GM12875 (cell line): ENCODE measurements around the gene NIT1.

ENCODE experiments used
- H3K4me3 ChIP-seq: one replicate; pipeline ENCODE4 v1.5.1; 2011; ENCODE audit warnings: low read depth, low read length, control low read depth
- CTCF ChIP-seq: IDR thresholded peaks from 2 replicates; pipeline ENCODE4 v1.5.1; 2011; ENCODE audit warnings: low read depth, mild to moderate bottlenecking, control low read depth, inconsistent platforms, low read length, moderate library complexity, borderline replicate concordance; ENCODE audit not compliant: insufficient read depth

NIT1 gene

GRCh38 chr1:161080441-161081405 is 37.2 kb upstream of the NIT1 start:
- no peak for TF ChIP-seq CTCF

GRCh38 chr1:161081519-161081918 is 36.4 kb upstream of the NIT1 start:
- TF ChIP-seq CTCF = no peak
- H3K4me3 ChIP-seq = no peak overlapping the region

More at GRCh38 chr1:161080441-161081405, 37.2 kb upstream of the NIT1 start:
- H3K4me3 ChIP-seq = no peak overlapping the region

- H3K4me3 ChIP-seq = no peak overlapping the region
- TF ChIP-seq CTCF = no peak
Observed at GRCh38 chr1:161082483-161082882, 35.4 kb upstream of the NIT1 start.

GRCh38 chr1:161082996-161083747 is 34.7 kb upstream of the NIT1 start:
- H3K4me3 ChIP-seq = no peak overlapping the region
- no peak for TF ChIP-seq CTCF

GRCh38 chr1:161083748-161084596 is 33.9 kb upstream of the NIT1 start:
- TF ChIP-seq CTCF = no peak
- H3K4me3 ChIP-seq = no peak overlapping the region

- H3K4me3 ChIP-seq = no peak overlapping the region
- TF ChIP-seq CTCF = no peak
Observed at GRCh38 chr1:161084597-161084988, 33.3 kb upstream of the NIT1 start.
